HG03108 (cell line): ENCODE measurements around the gene CDRT4.

ENCODE experiments used
- ATAC-seq: cut with Tn5 transposase; IDR thresholded peaks from one replicate; pipeline ENCODE4 v1.9.1; 2021; ENCODE audit warnings: moderate library complexity; ENCODE audit not compliant: unreplicated experiment

Gene CDRT4

GRCh38 chr17:15432807-15433611, 34.4 kb downstream of the CDRT4 start:
- no peak for ATAC-seq

- ATAC-seq, result no peak
Measured at GRCh38 chr17:15431766-15432165, 35.7 kb downstream of the CDRT4 start.

GRCh38 chr17:15431196-15431595, 36.2 kb downstream of the CDRT4 start:
- no peak for ATAC-seq

- ATAC-seq, result no peak
Measured at GRCh38 chr17:15424521-15424920, 42.9 kb downstream of the CDRT4 start.

GRCh38 chr17:15422392-15422965, 44.9 kb downstream of the CDRT4 start:
- no peak for ATAC-seq

GRCh38 chr17:15418781-15419180, 48.6 kb downstream of the CDRT4 start:
- no peak for ATAC-seq

- no peak for ATAC-seq
Measured at GRCh38 chr17:15414532-15415306, 52.7 kb downstream of the CDRT4 start.

GRCh38 chr17:15413101-15413771, 54.2 kb downstream of the CDRT4 start:
- ATAC-seq, result no peak

- ATAC-seq, result no peak
Measured at GRCh38 chr17:15412606-15413005, 54.8 kb downstream of the CDRT4 start.

- no peak for ATAC-seq
Measured at GRCh38 chr17:15411384-15412198, 55.8 kb downstream of the CDRT4 start.

- no peak for ATAC-seq
Measured at GRCh38 chr17:15409721-15410250, 57.6 kb downstream of the CDRT4 start.

GRCh38 chr17:15408803-15409202, 58.6 kb downstream of the CDRT4 start:
- ATAC-seq, result no peak

GRCh38 chr17:15406081-15406480, 61.3 kb downstream of the CDRT4 start:
- no peak for ATAC-seq

- no peak for ATAC-seq
Measured at GRCh38 chr17:15405058-15405415, 62.4 kb downstream of the CDRT4 start.

- no peak for ATAC-seq
Measured at GRCh38 chr17:15404106-15405057, 63.0 kb downstream of the CDRT4 start.

GRCh38 chr17:15403276-15403939, 64.0 kb downstream of the CDRT4 start:
- ATAC-seq, result no peak

GRCh38 chr17:15399443-15399842, 68.0 kb downstream of the CDRT4 start:
- ATAC-seq, result no peak

GRCh38 chr17:15398736-15399331, 68.6 kb downstream of the CDRT4 start:
- no peak for ATAC-seq
